Skeletal muscle tissue (tissue), 4 donors: ENCODE data around the gene ZNRF3. TPM values are rescaled to one million over a fixed set of nuclear protein-coding genes. Genes with fewer than 3 reads are reported as not detected.
"Not testable (repeated sequence)": the region's sequence is repeated elsewhere in the genome, so short reads cannot be mapped to it uniquely, and the experiment has no call there.

Experiments
- H3K27ac ChIP-seq: one replicate; pipeline ENCODE4 v1.7.0; 2013; ENCODE audit warnings: mild to moderate bottlenecking, low read depth, low read length, inconsistent platforms
- H3K27me3 ChIP-seq, 3 donors: one replicate each; pipeline ENCODE4 v1.7.0; 2013; ENCODE audit warnings: low read length in 3 of 3; ENCODE audit not compliant: control insufficient read depth in 3 of 3, insufficient read depth in 3 of 3
- H3K36me3 ChIP-seq, 3 donors: one replicate each; pipeline ENCODE4 v1.7.0; 2013; ENCODE audit warnings: low read length in 3 of 3; ENCODE audit not compliant: control insufficient read depth in 3 of 3, insufficient read depth in 3 of 3
- H3K4me1 ChIP-seq, 3 donors: one replicate each; pipeline ENCODE4 v1.7.0; 2013; ENCODE audit warnings: low read length in 3 of 3, mild to moderate bottlenecking in 3 of 3; ENCODE audit not compliant: control insufficient read depth in 3 of 3, insufficient read depth in 3 of 3
- H3K4me3 ChIP-seq, 3 donors: one replicate each; pipeline ENCODE4 v1.7.0; 2013; ENCODE audit warnings: low read length in 3 of 3
- H3K9ac ChIP-seq, 3 donors: one replicate each; pipeline ENCODE4 v1.7.0; 2013; ENCODE audit warnings: low read length in 3 of 3, mild to moderate bottlenecking in 3 of 3, moderate library complexity in 2 of 3, low read depth in 1 of 3
- H3K9me3 ChIP-seq, 3 donors: one replicate each; pipeline ENCODE4 v1.7.0; 2013; ENCODE audit warnings: low read length in 3 of 3; ENCODE audit not compliant: control insufficient read depth in 3 of 3
- total RNA-seq: library from RNA; depleted of rRNA; stranded (reverse); fragments of >200 nt; gene quantifications from one replicate; pipeline ENCODE4 v1.2.3, GENCODE V29; 2014
- donor health status: Osteomylitis.

ZNRF3 gene
- total RNA-seq, 1 donor from 2014 or later: 7.3 TPM

GRCh38 chr22:28905256-28905832, 22.0 kb downstream of the ZNRF3 start:
- Histone ChIP-seq H3K4me3 (no peak overlapping the region), H3K9me3 (no peaks in the 10 kb centered on the region), H3K36me3 (no peaks in the 10 kb centered on the region), H3K4me1 (peaks cover 20 to 38% (median 32%) of the 10 kb centered on the region in 3 donors), H3K27me3 (no peaks in the 10 kb centered on the region), H3K27ac (no peak overlapping the region), H3K9ac (no peak overlapping the region)

DNA sequence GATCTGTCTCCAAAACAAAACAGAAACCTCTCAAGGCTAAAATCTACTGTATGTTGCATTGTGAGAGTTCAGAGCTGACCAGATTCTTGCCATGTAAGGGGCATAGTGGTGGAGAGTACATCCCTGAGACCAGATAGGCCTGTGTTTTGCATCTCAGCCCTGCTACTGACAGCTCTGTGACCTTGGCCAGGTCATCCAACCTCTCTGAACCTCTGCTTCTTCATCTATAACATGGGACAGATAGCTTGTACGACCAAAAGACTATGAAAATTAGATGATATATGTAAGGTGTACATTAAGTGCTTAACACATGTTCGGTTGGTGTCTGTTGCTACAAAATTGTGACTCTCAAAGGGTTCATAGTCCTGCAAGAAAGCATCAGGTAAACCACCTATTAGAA, 22.9 kb downstream of the ZNRF3 start:
- Histone ChIP-seq H3K36me3 (no peaks in the 10 kb centered on the region), H3K4me1 (peaks cover 30 to 48% (median 41%) of the 10 kb centered on the region in 3 donors), H3K27ac (no peak overlapping the region), H3K27me3 (no peaks in the 10 kb centered on the region), H3K9me3 (no peaks in the 10 kb centered on the region), H3K4me3 (no peak overlapping the region), H3K9ac (no peak overlapping the region)

GRCh38 chr22:28907311-28908008, 24.1 kb downstream of the ZNRF3 start:
- Histone ChIP-seq H3K27me3 (no peaks in the 10 kb centered on the region), H3K4me3 (no peak overlapping the region), H3K9ac (no peak overlapping the region), H3K27ac (no peak overlapping the region), H3K36me3 (no peaks in the 10 kb centered on the region), H3K9me3 (no peaks in the 10 kb centered on the region), H3K4me1 (peaks cover 41 to 59% (median 48%) of the 10 kb centered on the region in 3 donors)

DNA sequence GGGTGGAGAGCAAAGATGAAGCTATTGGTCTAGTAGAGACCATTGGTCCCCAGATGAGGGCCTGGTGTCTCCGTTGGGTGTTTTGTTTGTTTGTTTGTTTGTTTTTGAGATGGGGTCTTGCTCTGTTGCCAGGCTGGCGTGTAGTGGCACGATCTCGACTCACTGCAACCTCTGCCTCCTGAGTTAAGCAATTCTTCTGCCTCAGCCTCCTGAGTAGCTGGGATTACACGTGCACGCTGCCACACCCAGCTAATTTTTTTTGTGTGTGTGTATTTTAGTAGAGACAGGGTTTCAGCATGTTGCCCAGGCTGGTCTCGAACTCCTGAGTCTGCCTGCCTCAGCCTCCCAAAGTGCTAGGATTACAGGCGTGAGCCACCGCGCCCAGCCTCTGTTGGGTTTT, 25.4 kb downstream of the ZNRF3 start:
- H3K27ac ChIP-seq, H3K36me3 ChIP-seq, H3K27me3 ChIP-seq, H3K4me3 ChIP-seq, H3K9me3 ChIP-seq, H3K9ac ChIP-seq: not testable (repeated sequence)
- H3K4me1 ChIP-seq: peaks cover 38 to 50% (median 39%) of the 10 kb centered on the region in 3 donors

GRCh38 chr22:28909375-28909774, 26.0 kb downstream of the ZNRF3 start:
- no peak overlapping the region for H3K9ac ChIP-seq
- H3K4me1 ChIP-seq: peaks cover 34 to 44% (median 34%) of the 10 kb centered on the region in 3 donors
- H3K27ac ChIP-seq: no peak overlapping the region
- no peaks in the 10 kb centered on the region for H3K9me3 ChIP-seq
- no peak overlapping the region for H3K4me3 ChIP-seq
- H3K36me3 ChIP-seq: no peaks in the 10 kb centered on the region
- no peaks in the 10 kb centered on the region for H3K27me3 ChIP-seq

DNA sequence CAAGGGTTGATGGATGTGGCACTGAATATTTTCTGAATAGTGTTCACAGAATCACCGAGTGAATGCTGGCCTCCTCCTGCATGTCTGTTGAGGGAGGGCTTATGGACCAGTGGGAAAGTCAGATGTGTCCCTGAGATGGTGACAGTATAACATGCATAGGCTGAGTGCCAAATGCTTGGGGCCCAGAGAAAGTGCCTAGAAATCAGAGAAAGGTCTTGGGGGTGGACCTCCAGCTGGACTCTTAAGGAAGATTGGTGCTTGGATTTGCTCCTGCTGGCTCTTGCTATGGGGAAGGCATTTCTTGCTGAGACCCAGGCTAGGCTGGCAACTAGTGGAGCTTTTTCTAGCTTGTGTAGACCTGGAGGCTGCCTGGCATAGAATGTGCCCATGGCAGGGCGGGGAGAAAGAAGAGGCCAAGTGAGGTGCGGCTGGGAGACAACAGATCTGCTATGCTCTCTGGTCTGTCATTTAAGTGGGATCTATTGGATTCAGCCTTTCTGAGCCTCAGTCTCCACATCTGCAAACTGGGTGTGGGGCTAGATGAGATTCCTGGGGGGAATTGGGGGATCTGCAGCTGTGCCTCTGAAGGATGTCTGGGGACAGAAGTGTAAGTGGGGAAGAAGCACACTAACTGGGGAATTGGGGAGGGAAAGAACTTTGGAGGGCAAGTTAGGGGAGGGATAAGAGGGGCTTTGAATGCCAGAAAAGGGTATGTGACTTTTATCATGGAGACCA, 27.4 kb downstream of the ZNRF3 start:
- Histone ChIP-seq H3K27me3 (no peaks in the 10 kb centered on the region), H3K4me3 (no peak overlapping the region), H3K36me3 (no peaks in the 10 kb centered on the region), H3K9me3 (no peaks in the 10 kb centered on the region), H3K4me1 (peaks cover 22 to 31% (median 22%) of the 10 kb centered on the region in 3 donors), H3K27ac (no peak overlapping the region), H3K9ac (no peak overlapping the region)

- H3K4me3 ChIP-seq: no peak overlapping the region
- peak overlapping the region; percentile 54 for H3K27ac ChIP-seq
- H3K9me3 ChIP-seq: no peaks in the 10 kb centered on the region
- no peaks in the 10 kb centered on the region for H3K36me3 ChIP-seq
- H3K27me3 ChIP-seq: no peaks in the 10 kb centered on the region
- no peak overlapping the region for H3K9ac ChIP-seq
- H3K4me1 ChIP-seq: peaks cover 21 to 28% (median 22%) of the 10 kb centered on the region in 3 donors
Measured at GRCh38 chr22:28911304-28911690, 27.9 kb downstream of the ZNRF3 start.

DNA sequence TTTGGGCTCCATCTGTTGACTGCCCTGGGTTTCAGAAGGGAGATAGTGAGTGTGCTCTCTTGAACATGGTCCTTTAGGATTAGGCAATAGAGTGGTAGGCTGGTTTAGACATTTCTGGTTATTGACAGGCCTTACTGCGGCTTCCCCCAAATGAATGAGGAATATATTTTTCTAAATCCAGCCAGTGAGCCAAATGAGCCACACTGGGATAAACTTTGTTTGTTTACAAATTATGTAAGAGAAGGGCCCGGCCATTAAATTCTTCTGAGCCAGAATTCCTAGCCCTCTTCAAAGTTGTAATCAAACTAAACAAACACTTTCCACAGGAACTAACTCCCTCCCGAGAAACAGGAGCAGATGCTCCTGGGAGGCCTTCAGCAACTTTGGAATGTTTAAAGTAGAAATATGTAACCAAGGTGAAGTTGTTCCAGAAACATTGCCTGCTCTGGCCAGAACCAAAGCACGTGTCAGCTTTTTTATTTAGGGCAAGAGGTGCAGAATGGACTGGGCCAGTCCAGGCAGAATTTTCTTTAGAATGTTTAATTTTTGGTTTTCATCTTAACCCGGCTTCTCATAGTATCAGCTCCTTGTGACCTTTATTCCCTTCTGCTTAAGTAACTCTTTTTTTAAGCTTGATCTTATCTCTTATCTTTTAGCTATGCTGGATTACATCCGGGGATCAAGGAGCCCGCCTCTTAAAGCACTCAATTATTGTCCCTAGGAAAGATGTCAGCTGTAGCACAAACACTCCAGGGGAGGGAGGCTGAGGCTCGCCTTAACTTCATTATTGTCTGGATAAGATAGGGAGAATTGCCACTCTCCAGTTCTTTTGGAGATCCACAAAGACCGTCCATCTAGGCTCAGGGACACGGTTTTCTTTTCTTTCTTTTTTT, 28.7 kb downstream of the ZNRF3 start:
- Histone ChIP-seq H3K27ac (peak overlapping the region; percentile 54), H3K9me3 (no peaks in the 10 kb centered on the region), H3K27me3 (no peaks in the 10 kb centered on the region), H3K36me3 (no peaks in the 10 kb centered on the region), H3K4me3 (no peak overlapping the region), H3K9ac (no peak overlapping the region), H3K4me1 (peaks cover 23 to 35% (median 27%) of the 10 kb centered on the region in 3 donors)

- H3K9ac ChIP-seq: no peak overlapping the region
- H3K4me3 ChIP-seq: no peak overlapping the region
- no peaks in the 10 kb centered on the region for H3K9me3 ChIP-seq
- H3K4me1 ChIP-seq: peaks cover 41 to 51% (median 47%) of the 10 kb centered on the region in 3 donors
- no peak overlapping the region for H3K27ac ChIP-seq
- no peaks in the 10 kb centered on the region for H3K36me3 ChIP-seq
- no peaks in the 10 kb centered on the region for H3K27me3 ChIP-seq
Measured at GRCh38 chr22:28914201-28914600, 30.8 kb downstream of the ZNRF3 start.
